H1 (cell line): ENCODE measurements around the gene CES4A. TPM values are rescaled to one million over a fixed set of nuclear protein-coding genes. Genes with fewer than 3 reads are reported as not detected.

Experiments used
- CTCF ChIA-PET: fragments of 300-600 bp; sonication (Branson Sonifier 250); formaldehyde crosslinking; loops from one replicate; lab custom pipeline; 2021; ENCODE audit not compliant: partially characterized antibody; lab: Charles Lee
- POLR2A ChIA-PET: fragments of 300-600 bp; sonication (Branson Sonifier 250); formaldehyde crosslinking; loops from one replicate; lab custom pipeline; 2021; ENCODE audit warnings: inconsistent platforms; ENCODE audit not compliant: partially characterized antibody; lab: Charles Lee
- DNase-seq, 2 experiments: peaks; one replicate each; pipeline versions ENCODE4 v3.0.0 to v3.0.0-alpha.2; 2010 to 2022; ENCODE audit warnings: low spot score in 2 of 2, low read depth in 1 of 2, mixed read lengths in 1 of 2
- FAIRE-seq: peaks from 2 replicates; lab custom pipeline; 2011; peaks lifted over from hg19 to GRCh38; lab: Jason Lieb, UNC
- H2AFZ ChIP-seq: 2 replicates; pipeline ENCODE4 v1.8.1; 2012; ENCODE audit warnings: low read length, inconsistent platforms
- H2AK5ac ChIP-seq: 2 replicates; pipeline ENCODE4 v1.6.1; 2013; ENCODE audit warnings: low read depth, low read length
- H2BK120ac ChIP-seq: replicated peaks from 2 replicates; pipeline ENCODE3; 2013; ENCODE audit warnings: low read depth, low read length, inconsistent platforms
- H2BK12ac ChIP-seq: 2 replicates; pipeline ENCODE4 v1.6.1; 2013; ENCODE audit warnings: low read depth, low read length
- H2BK15ac ChIP-seq: 2 replicates; pipeline ENCODE4 v1.6.1; 2013; ENCODE audit warnings: low read length
- H2BK20ac ChIP-seq: 2 replicates; pipeline ENCODE4 v1.6.1; 2013; ENCODE audit warnings: low read length
- H2BK5ac ChIP-seq: 2 replicates; pipeline ENCODE4 v1.6.1; 2013; ENCODE audit warnings: low read depth, low read length
- H3K14ac ChIP-seq: 2 replicates; pipeline ENCODE4 v1.6.1; 2013; ENCODE audit warnings: inconsistent platforms; ENCODE audit not compliant: insufficient read length
- H3K18ac ChIP-seq: 2 replicates; pipeline ENCODE4 v1.6.1; 2013; ENCODE audit warnings: low read length; ENCODE audit errors: extremely low read depth
- H3K23ac ChIP-seq: 2 replicates; pipeline ENCODE4 v1.6.1; 2013; ENCODE audit warnings: inconsistent platforms; ENCODE audit not compliant: insufficient read length
- H3K23me2 ChIP-seq: 2 replicates; pipeline ENCODE4 v1.6.1; 2013; ENCODE audit warnings: low read depth, low read length
- H3K27ac ChIP-seq: 2 replicates; pipeline ENCODE4 v1.6.1; 2011; ENCODE audit warnings: low read depth, low read length, inconsistent platforms
- H3K27me3 ChIP-seq, 4 experiments: replicated peaks in 1 of 4; 1 replicate in 1 of 4; 2 replicates in 3 of 4; pipeline versions ENCODE4 v1.6.1 to v1.8.1; 2011 to 2013; ENCODE audit warnings: low read length in 3 of 4, mild to moderate bottlenecking in 3 of 4, inconsistent platforms in 2 of 4, mixed read lengths in 2 of 4, moderate library complexity in 1 of 4; ENCODE audit not compliant: control insufficient read depth in 3 of 4, insufficient read depth in 3 of 4; ENCODE audit errors: extremely low read depth in 1 of 4
- H3K36me3 ChIP-seq, 4 experiments: 2 replicates each; pipeline versions ENCODE4 v1.6.1 to v1.8.1; 2011 to 2013; ENCODE audit warnings: mild to moderate bottlenecking in 4 of 4, low read length in 3 of 4, moderate library complexity in 2 of 4, control low read depth in 1 of 4, inconsistent platforms in 1 of 4; ENCODE audit not compliant: insufficient read depth in 4 of 4, control insufficient read depth in 2 of 4
- H3K4ac ChIP-seq: replicated peaks from 2 replicates; pipeline ENCODE3; 2013; ENCODE audit warnings: low read length, low read depth, mixed read lengths, inconsistent platforms; ENCODE audit not compliant: insufficient read length
- H3K4me1 ChIP-seq, 4 experiments: replicated peaks in 1 of 4; 1 replicate in 1 of 4; 2 replicates in 3 of 4; pipeline versions ENCODE4 v1.6.1 to v1.8.1; 2011 to 2013; ENCODE audit warnings: low read length in 3 of 4, inconsistent platforms in 2 of 4, mixed read lengths in 1 of 4; ENCODE audit not compliant: insufficient read depth in 4 of 4, control insufficient read depth in 3 of 4
- H3K4me2 ChIP-seq, 2 experiments: 2 replicates each; pipeline versions ENCODE4 v1.6.1 to v1.8.1; 2011 to 2013; ENCODE audit warnings: low read depth in 2 of 2, low read length in 2 of 2, control low read depth in 1 of 2, inconsistent platforms in 1 of 2, mild to moderate bottlenecking in 1 of 2; ENCODE audit not compliant: insufficient read depth in 1 of 2
- H3K4me3 ChIP-seq, 4 experiments: fragments of 200-600, 300-600 bp in 1 of 4; sonication (generic), shearing (Covaris generic), sonication (Bioruptor Twin) in 1 of 4; 2 replicates each; pipeline versions ENCODE4 v1.5.1 to v1.8.1; 2011 to 2016; ENCODE audit warnings: low read length in 4 of 4, low read depth in 3 of 4, control low read depth in 2 of 4, inconsistent platforms in 2 of 4, mild to moderate bottlenecking in 2 of 4, mixed read lengths in 1 of 4, moderate library complexity in 1 of 4; ENCODE audit not compliant: insufficient read depth in 2 of 4; ENCODE audit errors: extremely low read depth in 1 of 4
- H3K56ac ChIP-seq: replicated peaks from 2 replicates; pipeline ENCODE3; 2013; ENCODE audit warnings: low read depth, mild to moderate bottlenecking, mixed read lengths, low read length, inconsistent platforms; ENCODE audit not compliant: insufficient read length
- H3K79me1 ChIP-seq: 2 replicates; pipeline ENCODE4 v1.6.1; 2013; ENCODE audit warnings: low read depth, low read length, control low read depth
- H3K79me2 ChIP-seq, 2 experiments: 2 replicates each; pipeline versions ENCODE4 v1.6.1 to v1.8.1; 2012 to 2013; ENCODE audit warnings: low read length in 2 of 2, mild to moderate bottlenecking in 2 of 2, inconsistent platforms in 1 of 2; ENCODE audit not compliant: insufficient read depth in 2 of 2, control insufficient read depth in 1 of 2
- H3K9ac ChIP-seq, 4 experiments: replicated peaks in 1 of 4; 1 replicate in 1 of 4; 2 replicates in 3 of 4; pipeline versions ENCODE4 v1.6.1 to v1.8.1; 2011 to 2013; ENCODE audit warnings: low read depth in 3 of 4, low read length in 3 of 4, control low read depth in 2 of 4, mild to moderate bottlenecking in 2 of 4, moderate library complexity in 2 of 4, inconsistent platforms in 1 of 4; ENCODE audit errors: extremely low read depth in 1 of 4
- H3K9me3 ChIP-seq, 2 experiments: 2 replicates each; pipeline versions ENCODE4 v1.6.1 to v1.8.1; 2012 to 2013; ENCODE audit warnings: mild to moderate bottlenecking in 2 of 2, moderate library complexity in 2 of 2, control low read depth in 1 of 2, inconsistent platforms in 1 of 2, low read depth in 1 of 2, low read length in 1 of 2, mixed read lengths in 1 of 2; ENCODE audit not compliant: insufficient read depth in 2 of 2
- H4K20me1 ChIP-seq, 2 experiments: replicated peaks in 1 of 2; 2 replicates each; pipeline versions ENCODE3 to v1.8.1; 2011 to 2013; ENCODE audit warnings: inconsistent platforms in 2 of 2, low read length in 2 of 2, mild to moderate bottlenecking in 1 of 2; ENCODE audit not compliant: insufficient read depth in 2 of 2, control insufficient read depth in 1 of 2
- H4K5ac ChIP-seq: 2 replicates; pipeline ENCODE4 v1.6.1; 2013; ENCODE audit warnings: low read length, low read depth, mixed read lengths, inconsistent platforms; ENCODE audit not compliant: insufficient read length
- H4K8ac ChIP-seq: 2 replicates; pipeline ENCODE4 v1.8.0; 2013; ENCODE audit warnings: mild to moderate bottlenecking, moderate library complexity, low read length, inconsistent platforms; ENCODE audit not compliant: insufficient read depth; ENCODE audit errors: extremely low read depth
- H4K91ac ChIP-seq: replicated peaks from 2 replicates; pipeline ENCODE3; 2013; ENCODE audit warnings: low read length, mixed read lengths, inconsistent platforms; ENCODE audit not compliant: insufficient read length
- ASH2L ChIP-seq: fragments of 200-600, 300-600 bp; sonication (generic); IDR thresholded peaks from one replicate; pipeline ENCODE4 v1.7.1; 2017; ENCODE audit warnings: low read length
- BACH1 ChIP-seq: IDR thresholded peaks from 2 replicates; pipeline ENCODE4 v1.6.1; 2012; ENCODE audit warnings: low read length, improper control_type of control experiment
- CTBP2 ChIP-seq: IDR thresholded peaks from 2 replicates; pipeline ENCODE4 v1.7.0; 2011; ENCODE audit warnings: borderline replicate concordance, mild to moderate bottlenecking, moderate library complexity, mixed read lengths, low read length; ENCODE audit not compliant: insufficient read depth, insufficient read length
- EZH2 ChIP-seq: fragments of 200-600 bp; sonication (generic); IDR thresholded peaks from 2 replicates; pipeline ENCODE4 v1.7.1; 2012; ENCODE audit warnings: low read depth, mild to moderate bottlenecking, moderate library complexity, low read length, inconsistent platforms; ENCODE audit not compliant: severe bottlenecking
- GABPA ChIP-seq: IDR thresholded peaks from 2 replicates; pipeline ENCODE4 v1.6.1; 2011; ENCODE audit warnings: mild to moderate bottlenecking, low read length, moderate library complexity, borderline replicate concordance; ENCODE audit not compliant: insufficient read depth
- POLR2A ChIP-seq, 2 experiments: IDR thresholded peaks; 1 replicate in 1 of 2; 2 replicates in 1 of 2; pipeline ENCODE4 v1.6.1; 2011; ENCODE audit warnings: low read depth in 2 of 2, low read length in 2 of 2, mild to moderate bottlenecking in 2 of 2; ENCODE audit errors: control extremely low read depth in 1 of 2
- POLR2AphosphoS5 ChIP-seq: IDR thresholded peaks from 2 replicates; pipeline ENCODE4 v1.6.1; 2011; ENCODE audit warnings: low read depth, low read length
- SAP30 ChIP-seq: fragments of 300-600 bp; sonication (generic); IDR thresholded peaks from 2 replicates; pipeline ENCODE4 v1.7.1; 2012; ENCODE audit warnings: low read length, moderate library complexity, mild to moderate bottlenecking, inconsistent platforms; ENCODE audit not compliant: insufficient read depth, insufficient replicate concordance
- SIRT6 ChIP-seq: IDR thresholded peaks from one replicate; pipeline ENCODE4 v1.7.1; 2012; ENCODE audit warnings: low read length, inconsistent platforms
- SIX5 ChIP-seq: IDR thresholded peaks from 2 replicates; pipeline ENCODE4 v1.6.1; 2011; ENCODE audit warnings: mild to moderate bottlenecking, low read depth, low read length
- TBP ChIP-seq: IDR thresholded peaks from 2 replicates; pipeline ENCODE4 v1.6.1; 2011; ENCODE audit warnings: low read depth, low read length, improper control_type of control experiment
- USF2 ChIP-seq: IDR thresholded peaks from 2 replicates; pipeline ENCODE4 v1.6.1; 2011; ENCODE audit warnings: low read length, improper control_type of control experiment
- WGBS, 2 experiments: shearing (Covaris generic) in 1 of 2; methylation state at CpG; one replicate each; pipeline versions ENCODE4 v1.1.6 to v1.1.7; 2013 to 2015; ENCODE audit warnings: low lambda C conversion rate in 2 of 2, mixed read lengths in 2 of 2, inconsistent platforms in 1 of 2, low coverage in 1 of 2, missing lambda C conversion rate in 1 of 2; ENCODE audit not compliant: insufficient replicate concordance in 2 of 2, insufficient coverage in 1 of 2, insufficient read length in 1 of 2; ENCODE audit errors: extremely low coverage in 1 of 2, missing lambda C conversion rate in 1 of 2; 5-methylcytosine and 5-hydroxymethylcytosine counted together
- polyA plus RNA-seq, 7 experiments: library from polyadenylated mRNA; depleted of rRNA in 3 of 7; stranded (reverse) in 5 of 7; unstranded in 2 of 7; fragments of >200 nt in 5 of 7; fragments of 200-250 nt in 2 of 7; gene quantifications; 1 replicate in 5 of 7; 2 replicates in 1 of 7; 4 replicates in 1 of 7; pipeline versions ENCODE4 v1.2.1 to v1.2.3, GENCODE V29; 2011 to 2013; ENCODE audit warnings: missing spikeins in 2 of 7, mixed read lengths in 2 of 7
- total RNA-seq: library from RNA; stranded (reverse); fragmentation: NEBNext Ultra II Directional; extraction: Animal tissue kit (Norgen Biotek cat#: 25700); gene quantifications from 2 replicates; pipeline ENCODE4 v1.2.1, GENCODE V29; 2021
- TF ChIP-seq, protein P1 (sequence below): IDR thresholded peaks from 2 replicates; pipeline ENCODE4 v1.6.1; 2012; ENCODE audit warnings: inconsistent platforms

Gene CES4A
- total and polyA plus RNA-seq, 2 of the 8 experiments (the other 6 are each of a cell fraction or from before 2014, with no cell fraction given) = 0.93 to 1.5 TPM

GRCh38 chr16:67053767-67054334, 65.5 kb downstream of the CES4A start:
- Histone ChIP-seq H3K9ac (no peak overlapping the region), H3K9me3 (no peaks in the 10 kb centered on the region), H3K27me3 (no peaks in the 10 kb centered on the region), H3K27ac (no peak overlapping the region), H3K4me3 (no peak overlapping the region), H3K79me1 (no peaks in the 10 kb centered on the region), H3K4me2 (no peak overlapping the region), H2BK120ac (no peak overlapping the region), H3K14ac (no peak overlapping the region), H4K8ac (no peak overlapping the region), H3K79me2 (peaks cover 0 to 13% of the 10 kb centered on the region in 2 experiments; a peak in 2 of 4 replicates), H2BK12ac (no peak overlapping the region), H2AFZ (no peak overlapping the region), H4K91ac (no peak overlapping the region), H2BK5ac (no peak overlapping the region), H4K5ac (no peak overlapping the region), H2BK20ac (no peak overlapping the region), H3K4ac (no peak overlapping the region), H3K56ac (no peak overlapping the region), H3K4me1 (no peaks in the 10 kb centered on the region), H2BK15ac (no peak overlapping the region), H4K20me1 (peaks cover 1 to 3% of the 10 kb centered on the region in 2 experiments), H3K23ac (no peak overlapping the region), H3K23me2 (no peaks in the 10 kb centered on the region), H2AK5ac (no peak overlapping the region), H3K36me3 (no peaks in the 10 kb centered on the region), H3K18ac (no peak overlapping the region)
- WGBS, 2 experiments = 90% methylated on average over 4 of the region's 4 CpGs; no CpG with 5 or more reads in 1 of the 2 experiments
- ChIA-PET CTCF (interaction anchor here (0.7 to 1.4 kb wide), 6 partner anchors 11 to 48 kb away, joined by 3 to 7 read pairs (median 4); no protein-coding TSS in a partner anchor), POLR2A (interaction anchor here (1.7 kb wide), 1 partner anchor 9 kb away, joined by 6 read pairs; no protein-coding TSS in a partner anchor)
- DNase-seq (no peak), FAIRE-seq (no peak)
- no peak for TF ChIP-seq TBP
- TF ChIP-seq SAP30 = no peak
- TF ChIP-seq ASH2L = no peak
- no peak for TF ChIP-seq CTBP2
- no peak for TF ChIP-seq BACH1
- no peak for TF ChIP-seq SIX5
- no peak for TF ChIP-seq SIRT6
- no peak for TF ChIP-seq USF2
- TF ChIP-seq, protein P1, sequence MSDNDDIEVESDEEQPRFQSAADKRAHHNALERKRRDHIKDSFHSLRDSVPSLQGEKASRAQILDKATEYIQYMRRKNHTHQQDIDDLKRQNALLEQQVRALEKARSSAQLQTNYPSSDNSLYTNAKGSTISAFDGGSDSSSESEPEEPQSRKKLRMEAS = no peak
- no peak for TF ChIP-seq GABPA
- TF ChIP-seq EZH2 = no peak
- no peak for TF ChIP-seq POLR2AphosphoS5
- no peak for TF ChIP-seq POLR2A (IDR thresholded peaks at IDR 0.05; ENCODE audit: control extremely low read depth in 1 of 2, low read depth in 2 of 2, low read length in 2 of 2)
